BJ (cell line): ENCODE results near the gene ART3. TPM values are rescaled to one million over a fixed set of nuclear protein-coding genes. Genes with fewer than 3 reads are reported as not detected.

ENCODE experiments used
- CTCF ChIA-PET: fragments of 350-600 bp; formaldehyde crosslinking; extraction: SDS; loops from one replicate; lab custom pipeline; 2021; ENCODE audit warnings: antibody characterized with exemption, inconsistent platforms; lab: Yijun Ruan, JAX
- POLR2A ChIA-PET: fragments of 300-600 bp; sonication (Branson Sonifier 250); formaldehyde crosslinking; extraction: SDS; loops from one replicate; lab custom pipeline; 2021; ENCODE audit warnings: antibody characterized with exemption; lab: Charles Lee
- DNase-seq: peaks from one replicate; pipeline ENCODE4 v3.0.0-alpha.2; 2011; ENCODE audit warnings: low read depth
- H3K27me3 ChIP-seq: 2 replicates; pipeline ENCODE4 v1.6.0; 2011; ENCODE audit warnings: low read length; ENCODE audit not compliant: control insufficient read depth, insufficient read depth
- H3K36me3 ChIP-seq: 2 replicates; pipeline ENCODE4 v1.5.1; 2011; ENCODE audit warnings: low read length; ENCODE audit not compliant: control insufficient read depth, insufficient read depth
- H3K4me3 ChIP-seq: 2 replicates; pipeline ENCODE4 v1.5.1; 2011; ENCODE audit warnings: low read depth, mild to moderate bottlenecking, control low read depth, low read length
- CTCF ChIP-seq: IDR thresholded peaks from 2 replicates; pipeline ENCODE4 v1.5.1; 2011; ENCODE audit warnings: low read depth, mild to moderate bottlenecking, control low read depth, inconsistent platforms, low read length, moderate library complexity; ENCODE audit not compliant: insufficient read depth
- polyA minus RNA-seq: library from RNA; depleted of rRNA, polyadenylated mRNA; stranded (reverse); fragments of >200 nt; gene quantifications from 2 replicates; pipeline ENCODE4 v1.2.3, GENCODE V29; 2011; rRNA and poly(A)+ RNA removed
- polyA plus RNA-seq: library from polyadenylated mRNA; depleted of rRNA; stranded (reverse); fragments of >200 nt; gene quantifications from 2 replicates; pipeline ENCODE4 v1.2.3, GENCODE V29; 2011; rRNA removed

The ART3 gene
- not detected in 2 replicates for polyA plus RNA-seq
- polyA minus RNA-seq = not detected in 2 replicates

- H3K4me3 ChIP-seq = no peak within 1 kb of the TSS
- ChIA-PET CTCF (interaction anchor here (2.4 kb wide), 1 partner anchor 79 kb away, joined by 6 read pairs; no protein-coding TSS in a partner anchor), POLR2A (no interaction called here)
- no peak for DNase-seq
- no peaks in the 10 kb centered on the region for H3K36me3 ChIP-seq
- peaks cover 6% of the 10 kb centered on the region for H3K27me3 ChIP-seq
- TF ChIP-seq CTCF = no peak
Observed at GRCh38 chr4:76074468-76074867, at the start of gene ART3. Gene ART3, plus strand, starts transcription at chr4:76074709. Its CDS starts 1,181 bp downstream, at chr4:76075890.

GRCh38 chr4:76028350-76028765 lies 46.2 kb upstream of the ART3 start:
- no peaks in the 10 kb centered on the region for H3K36me3 ChIP-seq

GRCh38 chr4:76029300-76029699 lies 45.2 kb upstream of the ART3 start:
- POLR2A ChIA-PET = no interaction called here
- no peaks in the 10 kb centered on the region for H3K36me3 ChIP-seq
- no peak for TF ChIP-seq CTCF
- H3K4me3 ChIP-seq = no peak overlapping the region
- CTCF ChIA-PET = no interaction called here
- no peak for DNase-seq
- peaks cover 9% of the 10 kb centered on the region for H3K27me3 ChIP-seq

More at GRCh38 chr4:76028350-76028765, 46.2 kb upstream of the ART3 start:
- CTCF ChIA-PET = no interaction called here
- no peak for TF ChIP-seq CTCF
- DNase-seq = no peak
- no peak overlapping the region for H3K4me3 ChIP-seq
- POLR2A ChIA-PET = no interaction called here
- H3K27me3 ChIP-seq = peaks cover 8% of the 10 kb centered on the region

GRCh38 chr4:76035141-76035540 lies 39.4 kb upstream of the ART3 start:
- CTCF ChIA-PET = interaction anchor here (0.9 kb wide), 1 partner anchor 11 kb away, joined by 3 read pairs; no protein-coding TSS in a partner anchor
- POLR2A ChIA-PET = no interaction called here
- no peak overlapping the region for H3K4me3 ChIP-seq
- no peak for DNase-seq
- peaks cover 8% of the 10 kb centered on the region for H3K27me3 ChIP-seq
- TF ChIP-seq CTCF = no peak
- no peaks in the 10 kb centered on the region for H3K36me3 ChIP-seq

GRCh38 chr4:76035799-76036380 lies 38.6 kb upstream of the ART3 start, which contains the start of gene CXCL11:
Gene CXCL11, minus strand, starts transcription at chr4:76036070. Its CDS starts 83 bp downstream, at chr4:76035987.
- CTCF ChIA-PET = interaction anchor here (0.9 to 1.6 kb wide), 3 partner anchors 10 to 39 kb away, joined by 3 read pairs; no protein-coding TSS in a partner anchor
- Histone ChIP-seq H3K36me3 (no peaks in the 10 kb centered on the region), H3K27me3 (peaks cover 10% of the 10 kb centered on the region), H3K4me3 (no peak within 1 kb of the TSS)
- DNase-seq = no peak
- POLR2A ChIA-PET = no interaction called here
- TF ChIP-seq CTCF = no peak
